Stimulated activated CD4-positive, alpha-beta T cell treated with anti-CD3 and anti-CD28 coated beads, Interleukin-12 subunit alpha, Interleukin-12 subunit beta, amount 100 ng/mL, for 48 hours (primary cell): ENCODE data around the gene STAT4.

Experiments
- DNase-seq, 3 donors: peaks; one replicate each; pipeline ENCODE4 v3.0.0-alpha.2; 2020; ENCODE audit warnings: low read depth in 2 of 3, low spot score in 1 of 3

Gene STAT4

GRCh38 chr2:191145769-191146471 is 4.9 kb downstream of the STAT4 start:
- DNase-seq = no peak

DNA sequence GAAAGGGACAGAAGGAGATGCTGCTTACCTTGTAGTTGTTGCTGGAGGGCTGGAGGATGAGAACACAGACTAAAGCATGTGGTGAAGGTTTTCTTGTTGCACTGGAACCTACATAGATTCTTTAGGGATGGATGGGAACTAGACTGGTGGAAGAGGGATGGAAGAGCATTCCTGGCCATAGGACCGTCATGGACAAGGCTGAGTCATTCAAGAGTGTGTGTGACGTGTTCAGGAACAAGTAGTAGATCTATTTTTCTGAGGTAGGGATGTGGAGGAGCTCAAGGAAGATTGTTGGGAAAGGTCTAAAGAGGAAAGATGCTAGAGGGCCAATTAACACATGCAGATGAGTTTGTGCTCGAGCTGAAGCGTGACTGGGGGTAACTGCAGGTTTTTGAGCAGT is 6.6 kb downstream of the STAT4 start:
- DNase-seq = no peak

GRCh38 chr2:191143791-191144190 is 7.0 kb downstream of the STAT4 start:
- DNase-seq = no peak

DNA sequence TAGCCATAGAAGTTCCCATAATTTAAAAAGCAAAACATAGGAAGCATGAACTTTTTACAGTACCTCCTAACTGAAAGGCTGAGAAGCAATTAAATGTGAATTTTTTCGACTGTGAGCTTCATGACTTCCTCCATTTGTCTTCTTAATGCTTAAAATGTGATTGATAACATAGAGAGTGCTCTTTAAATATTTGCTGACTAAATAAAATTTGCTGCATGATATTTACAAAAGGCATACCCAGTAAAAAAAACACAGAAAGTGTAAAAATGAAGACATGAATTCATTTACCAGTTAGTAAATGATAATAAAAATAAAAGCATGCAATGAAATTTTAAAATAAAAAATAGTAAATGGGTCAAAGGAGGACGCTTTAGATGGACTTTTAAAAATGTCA is 21.9 kb downstream of the STAT4 start:
- DNase-seq = no peak

DNA sequence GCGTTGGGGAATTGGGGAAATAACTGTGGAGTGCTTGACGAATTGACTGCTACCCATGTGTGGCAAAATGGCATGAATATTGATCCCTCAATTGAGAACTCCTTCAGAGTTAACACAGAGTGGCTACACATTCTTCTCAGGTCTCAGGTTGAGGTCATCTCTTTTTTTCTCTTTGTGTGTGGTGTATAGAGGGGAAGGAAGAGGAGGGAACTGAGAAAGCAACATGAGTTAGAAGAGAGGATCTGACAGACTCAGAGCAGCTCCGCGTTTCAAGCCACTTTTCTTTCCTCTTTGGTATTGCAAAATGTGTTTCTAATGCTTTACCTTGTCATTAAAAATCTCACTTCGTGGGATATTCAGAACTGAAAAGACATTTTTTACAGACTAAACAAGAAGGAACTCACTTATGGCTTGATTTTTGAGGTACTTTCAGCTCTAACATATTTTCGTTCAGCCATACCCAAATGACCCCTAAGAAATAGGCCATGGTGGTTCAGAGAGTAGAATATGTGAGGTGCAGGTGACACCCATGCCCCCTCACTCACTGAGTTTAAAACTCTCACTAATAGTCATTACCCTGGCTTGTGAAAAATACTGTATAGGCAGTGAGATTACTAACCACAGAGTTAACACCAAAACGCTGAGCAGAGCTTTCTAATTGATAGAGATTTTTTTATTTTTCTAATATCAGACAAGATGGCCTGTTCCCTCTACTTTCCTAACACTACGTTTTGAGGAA is 22.5 kb downstream of the STAT4 start:
- DNase-seq = no peak

- no peak for DNase-seq
Measured at GRCh38 chr2:191127235-191127634, 23.6 kb downstream of the STAT4 start.

DNA sequence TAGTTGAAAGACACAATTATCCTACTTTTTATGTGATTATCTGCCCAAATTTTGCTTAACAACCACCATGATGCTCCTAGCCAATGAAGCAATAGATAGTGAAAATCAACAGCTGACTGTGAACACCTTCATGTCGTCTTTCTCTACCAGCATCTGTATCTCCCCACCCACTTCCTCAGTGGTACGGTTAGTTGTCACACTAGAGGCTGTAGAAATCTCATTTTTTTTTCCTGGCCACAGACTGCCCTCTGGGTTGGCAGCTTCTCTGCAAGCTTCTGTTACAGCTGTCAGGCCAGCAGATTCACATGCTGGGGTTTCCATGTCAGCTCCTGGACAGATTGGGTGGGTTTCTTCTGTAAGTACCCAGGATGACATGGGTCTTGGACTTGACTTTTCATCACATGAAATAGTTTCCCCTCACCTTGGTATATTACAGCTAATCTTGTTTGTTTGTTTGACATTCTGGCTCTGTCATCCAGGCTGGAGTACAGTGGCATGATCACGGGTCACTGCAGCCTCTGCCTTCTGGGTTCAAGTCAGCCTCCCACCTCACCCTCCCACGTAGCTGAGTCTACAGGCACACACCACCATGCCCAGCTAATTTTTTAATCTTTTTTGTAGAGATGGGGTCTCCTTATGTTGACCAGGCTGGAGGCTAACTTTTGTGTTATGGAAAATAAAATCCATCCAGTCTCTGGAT is 24.3 kb downstream of the STAT4 start:
- DNase-seq = no peak

- no peak for DNase-seq
Measured at GRCh38 chr2:191125646-191126045, 25.1 kb downstream of the STAT4 start.

- no peak for DNase-seq
Measured at GRCh38 chr2:191122638-191123294, 28.0 kb downstream of the STAT4 start.

GRCh38 chr2:191117341-191117740 is 33.5 kb downstream of the STAT4 start:
- DNase-seq = no peak

GRCh38 chr2:191115804-191116203 is 35.0 kb downstream of the STAT4 start:
- DNase-seq = no peak

- DNase-seq = peak; percentile 42 to 56 (median 49)
Measured at GRCh38 chr2:191115391-191115790, 35.4 kb downstream of the STAT4 start.

GRCh38 chr2:191114403-191114886 is 36.3 kb downstream of the STAT4 start:
- DNase-seq = no peak

GRCh38 chr2:191113761-191114160 is 37.0 kb downstream of the STAT4 start:
- DNase-seq = no peak

- DNase-seq = no peak
Measured at GRCh38 chr2:191112448-191112901, 38.3 kb downstream of the STAT4 start.

DNA sequence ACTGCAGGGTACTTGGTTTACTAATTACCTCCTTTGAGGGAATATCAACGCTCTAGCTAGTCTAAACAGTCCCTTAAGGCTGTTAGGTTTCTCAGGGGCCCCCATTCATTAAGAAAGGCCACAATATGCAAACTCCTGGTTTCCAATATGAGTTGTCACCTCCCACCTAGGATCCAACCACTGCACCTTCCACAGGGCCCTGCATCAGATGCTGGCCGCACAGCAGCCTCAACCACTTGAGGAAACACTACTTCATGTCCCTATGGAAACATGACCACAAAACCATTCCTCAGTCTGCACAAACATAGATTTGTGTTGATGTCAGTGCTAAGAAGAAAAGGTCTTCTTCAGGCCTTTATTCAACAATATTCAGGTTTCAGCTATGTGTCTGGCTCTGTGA is 40.9 kb downstream of the STAT4 start:
- peak in 2 of 3 donors; percentile 39 to 46 for DNase-seq

- DNase-seq = no peak
Measured at GRCh38 chr2:191108331-191108730, 42.5 kb downstream of the STAT4 start.

GRCh38 chr2:191105082-191105481 is 45.7 kb downstream of the STAT4 start:
- DNase-seq = no peak

GRCh38 chr2:191103774-191104173 is 47.0 kb downstream of the STAT4 start:
- DNase-seq = no peak

GRCh38 chr2:191100216-191100615 is 50.6 kb downstream of the STAT4 start:
- no peak for DNase-seq

DNA sequence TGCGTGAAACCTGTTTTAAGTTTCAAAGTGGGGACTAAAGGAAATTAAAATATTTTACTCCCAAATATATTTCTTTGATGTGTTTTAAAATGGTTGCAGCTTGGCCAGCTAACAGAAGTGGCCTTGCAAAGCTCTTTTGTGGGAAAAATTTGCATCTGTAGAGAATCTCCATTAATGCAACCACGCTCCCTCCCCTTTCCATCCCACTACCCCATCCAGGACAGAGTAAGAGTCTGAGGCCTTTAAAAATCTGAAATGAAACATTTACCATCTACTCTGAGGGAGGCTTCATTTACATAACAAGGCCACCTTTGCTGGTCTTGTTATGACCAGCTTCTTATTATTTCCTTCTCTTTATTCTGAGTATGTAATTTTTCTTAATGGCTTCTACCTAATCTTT is 63.5 kb downstream of the STAT4 start:
- DNase-seq = no peak
